ENCODE data around the gene TBX3.

The TBX3 gene

DNA sequence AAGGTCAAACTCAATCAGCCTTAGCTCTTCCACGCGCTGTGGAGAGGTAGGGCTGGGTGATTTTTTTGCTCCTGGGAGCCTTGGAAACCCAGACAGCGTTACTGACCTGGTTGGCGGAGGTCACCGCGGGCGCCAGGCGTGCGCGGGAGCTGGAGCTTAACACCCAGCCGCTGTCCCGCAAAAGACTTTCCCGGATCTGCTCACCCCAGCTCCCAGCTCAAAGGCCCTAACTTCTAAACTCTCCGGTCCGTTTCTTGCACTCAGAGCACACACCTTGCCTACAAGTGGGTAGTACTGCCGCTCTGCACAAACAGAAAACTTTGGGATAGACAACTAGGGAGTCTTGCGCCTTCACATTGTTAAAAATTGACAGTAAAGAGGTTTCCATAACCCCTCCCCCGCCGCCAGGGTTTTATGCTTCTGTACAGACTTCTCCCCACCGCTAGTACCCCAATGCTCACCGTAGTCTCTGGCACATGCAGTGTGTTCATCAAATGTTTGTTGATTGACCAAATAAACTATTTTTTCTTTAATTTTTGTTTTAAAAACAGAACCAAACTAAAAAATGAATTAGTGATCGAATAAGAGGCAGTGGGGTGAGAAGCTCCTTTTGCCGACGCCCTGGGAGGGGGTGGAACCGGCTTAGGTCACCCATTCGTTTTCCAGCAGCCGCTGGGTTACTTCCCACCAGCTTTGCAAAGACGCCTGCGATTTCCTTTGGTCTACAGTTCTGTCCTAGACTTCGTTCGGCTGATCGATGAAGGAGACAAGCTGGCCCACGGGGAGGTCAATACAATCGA, 12.7 kb upstream of the TBX3 start:
- Histone ChIP-seq H3K4me3 (ENCODE audit: extremely low read depth, insufficient read depth, low read length, poor library complexity, severe bottlenecking) (no peak overlapping the region), H3K27ac (ENCODE audit: low read depth, low read length, severe bottlenecking) (no peak overlapping the region)

GRCh38 chr12:114695305-114695592, 11.3 kb upstream of the TBX3 start:
- peaks cover 19% of the 10 kb centered on the region for H3K4me1 ChIP-seq (ENCODE audit: control insufficient read depth, insufficient read depth, low read length, poor library complexity, severe bottlenecking)
- H3K36me3 ChIP-seq (ENCODE audit: control insufficient read depth, insufficient read depth, low read length), result no peaks in the 10 kb centered on the region
- H3K4me3 ChIP-seq (ENCODE audit: extremely low read depth, insufficient read depth, low read length, poor library complexity, severe bottlenecking), result no peak overlapping the region
- no peaks in the 10 kb centered on the region for H3K9me3 ChIP-seq (ENCODE audit: control insufficient read depth, low read length)
- no peak overlapping the region for H3K27ac ChIP-seq (ENCODE audit: low read depth, low read length, severe bottlenecking)
- WGBS, 2 experiments (ENCODE audit: insufficient coverage in 2 of 2), result 10 to 29% methylated on average over 3 of the region's 3 CpGs

More for the DNA sequence above, 12.7 kb upstream of the TBX3 start:
- Histone ChIP-seq H3K9me3 (ENCODE audit: control insufficient read depth, low read length) (no peaks in the 10 kb centered on the region), H3K4me1 (ENCODE audit: control insufficient read depth, insufficient read depth, low read length, poor library complexity, severe bottlenecking) (peaks cover 19% of the 10 kb centered on the region), H3K36me3 (ENCODE audit: control insufficient read depth, insufficient read depth, low read length) (no peaks in the 10 kb centered on the region)
- WGBS, 2 experiments (ENCODE audit: insufficient coverage in 2 of 2), result 1 to 4% methylated on average over 27 to 28 of the region's 34 CpGs

DNA sequence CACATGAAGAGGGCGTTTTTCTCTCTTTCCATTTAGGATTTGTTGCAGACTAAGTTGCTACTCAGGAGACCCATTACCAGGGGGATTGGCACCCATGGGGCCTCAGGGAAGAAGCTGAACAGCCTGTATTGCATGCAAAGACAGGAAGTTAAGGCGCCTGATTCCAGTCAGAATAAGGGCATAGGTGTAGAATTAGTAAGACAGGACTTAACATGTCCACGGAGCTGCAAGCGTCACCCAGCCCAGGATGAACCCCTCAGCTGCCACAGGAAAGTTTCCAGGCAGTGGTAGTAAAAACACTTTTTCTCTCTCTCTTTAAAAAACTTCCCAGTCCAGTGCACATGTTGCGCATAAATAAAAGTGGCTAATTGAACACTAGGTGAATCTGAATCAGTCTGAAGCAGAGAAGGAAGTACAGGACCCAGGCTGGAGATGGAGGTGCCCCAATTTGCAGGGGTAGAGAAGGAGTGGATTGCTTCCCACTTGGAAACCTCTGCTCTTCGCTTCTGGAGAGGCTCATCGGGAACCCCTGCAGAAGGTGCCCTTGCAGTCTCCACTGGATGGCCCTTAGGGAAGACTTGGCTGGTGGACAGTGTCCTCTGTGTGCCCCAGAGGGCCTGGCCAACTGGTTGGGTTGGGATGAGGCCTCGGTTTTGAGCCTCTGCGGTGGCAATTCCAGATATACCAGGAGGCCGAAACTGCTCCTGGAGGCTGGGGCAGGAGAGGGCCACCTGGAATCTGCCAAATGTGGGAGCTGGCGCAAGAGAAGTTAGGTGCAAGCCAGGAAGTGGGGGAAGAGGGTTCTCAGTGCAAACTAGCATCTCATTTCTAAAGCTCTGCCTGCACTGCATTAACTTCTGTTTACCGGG, 10.7 kb upstream of the TBX3 start:
- WGBS, 2 experiments (ENCODE audit: insufficient coverage in 2 of 2), result 24 to 27% methylated on average over 9 of the region's 12 CpGs
- no peak overlapping the region for H3K27ac ChIP-seq (ENCODE audit: low read depth, low read length, severe bottlenecking)
- H3K9me3 ChIP-seq (ENCODE audit: control insufficient read depth, low read length), result no peaks in the 10 kb centered on the region
- no peak overlapping the region for H3K4me3 ChIP-seq (ENCODE audit: extremely low read depth, insufficient read depth, low read length, poor library complexity, severe bottlenecking)
- H3K4me1 ChIP-seq (ENCODE audit: control insufficient read depth, insufficient read depth, low read length, poor library complexity, severe bottlenecking), result peaks cover 19% of the 10 kb centered on the region
- H3K36me3 ChIP-seq (ENCODE audit: control insufficient read depth, insufficient read depth, low read length), result no peaks in the 10 kb centered on the region

DNA sequence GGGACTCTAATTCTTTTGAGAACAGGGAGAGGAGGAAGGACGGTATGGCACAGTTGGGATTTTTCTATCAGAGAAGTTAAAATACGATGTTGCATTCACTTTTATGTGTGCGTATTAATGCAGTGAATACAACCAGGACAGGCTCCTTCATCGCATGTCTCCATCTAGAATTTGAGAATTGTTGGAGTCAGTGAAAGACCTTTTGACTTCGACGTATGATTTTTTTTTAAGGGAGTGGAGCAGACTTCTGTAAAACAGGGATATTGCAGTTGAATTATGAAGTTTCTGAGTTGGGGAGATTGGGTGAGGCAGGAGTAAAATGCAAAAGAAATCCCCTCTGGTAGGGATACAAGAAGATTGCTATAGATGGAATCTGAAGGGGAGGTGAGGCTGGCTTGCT, 9.6 kb upstream of the TBX3 start:
- Histone ChIP-seq H3K9me3 (ENCODE audit: control insufficient read depth, low read length) (no peaks in the 10 kb centered on the region), H3K27ac (ENCODE audit: low read depth, low read length, severe bottlenecking) (no peak overlapping the region), H3K4me1 (ENCODE audit: control insufficient read depth, insufficient read depth, low read length, poor library complexity, severe bottlenecking) (peaks cover 24% of the 10 kb centered on the region), H3K36me3 (ENCODE audit: control insufficient read depth, insufficient read depth, low read length) (no peaks in the 10 kb centered on the region), H3K4me3 (ENCODE audit: extremely low read depth, insufficient read depth, low read length, poor library complexity, severe bottlenecking) (peak overlapping the region; percentile 33)
- WGBS, 2 experiments (ENCODE audit: insufficient coverage in 2 of 2), result 13 to 17% methylated on average over 5 of the region's 6 CpGs

- Histone ChIP-seq H3K9me3 (ENCODE audit: control insufficient read depth, low read length) (no peaks in the 10 kb centered on the region), H3K4me1 (ENCODE audit: control insufficient read depth, insufficient read depth, low read length, poor library complexity, severe bottlenecking) (peaks cover 28% of the 10 kb centered on the region), H3K4me3 (ENCODE audit: extremely low read depth, insufficient read depth, low read length, poor library complexity, severe bottlenecking) (peak overlapping the region; percentile 33), H3K36me3 (ENCODE audit: control insufficient read depth, insufficient read depth, low read length) (no peaks in the 10 kb centered on the region), H3K27ac (ENCODE audit: low read depth, low read length, severe bottlenecking) (no peak overlapping the region)
- WGBS, 2 experiments (ENCODE audit: insufficient coverage in 2 of 2), result 0 to 4% methylated on average over 4 to 8 of the region's 13 CpGs
These were observed 9.1 kb upstream of the TBX3 start for GRCh38 chr12:114693059-114693531.

- H3K4me3 ChIP-seq (ENCODE audit: extremely low read depth, insufficient read depth, low read length, poor library complexity, severe bottlenecking), result peak overlapping the region; percentile 33
- H3K36me3 ChIP-seq (ENCODE audit: control insufficient read depth, insufficient read depth, low read length), result no peaks in the 10 kb centered on the region
- H3K9me3 ChIP-seq (ENCODE audit: control insufficient read depth, low read length), result no peaks in the 10 kb centered on the region
- H3K27ac ChIP-seq (ENCODE audit: low read depth, low read length, severe bottlenecking), result no peak overlapping the region
- H3K4me1 ChIP-seq (ENCODE audit: control insufficient read depth, insufficient read depth, low read length, poor library complexity, severe bottlenecking), result peaks cover 32% of the 10 kb centered on the region
- WGBS, 2 experiments (ENCODE audit: insufficient coverage in 2 of 2), result 0 to 3% methylated on average over 4 to 24 of the region's 62 CpGs
These were observed 8.4 kb upstream of the TBX3 start for GRCh38 chr12:114692186-114693058.

GRCh38 chr12:114691763-114692185, 7.8 kb upstream of the TBX3 start:
- WGBS, 2 experiments (ENCODE audit: insufficient coverage in 2 of 2), result 0% methylated on average over 5 to 8 of the region's 18 CpGs
- H3K9me3 ChIP-seq (ENCODE audit: control insufficient read depth, low read length), result no peaks in the 10 kb centered on the region
- H3K27ac ChIP-seq (ENCODE audit: low read depth, low read length, severe bottlenecking), result no peak overlapping the region
- peaks cover 31% of the 10 kb centered on the region for H3K4me1 ChIP-seq (ENCODE audit: control insufficient read depth, insufficient read depth, low read length, poor library complexity, severe bottlenecking)
- H3K4me3 ChIP-seq (ENCODE audit: extremely low read depth, insufficient read depth, low read length, poor library complexity, severe bottlenecking), result peak overlapping the region; percentile 33
- no peaks in the 10 kb centered on the region for H3K36me3 ChIP-seq (ENCODE audit: control insufficient read depth, insufficient read depth, low read length)

DNA sequence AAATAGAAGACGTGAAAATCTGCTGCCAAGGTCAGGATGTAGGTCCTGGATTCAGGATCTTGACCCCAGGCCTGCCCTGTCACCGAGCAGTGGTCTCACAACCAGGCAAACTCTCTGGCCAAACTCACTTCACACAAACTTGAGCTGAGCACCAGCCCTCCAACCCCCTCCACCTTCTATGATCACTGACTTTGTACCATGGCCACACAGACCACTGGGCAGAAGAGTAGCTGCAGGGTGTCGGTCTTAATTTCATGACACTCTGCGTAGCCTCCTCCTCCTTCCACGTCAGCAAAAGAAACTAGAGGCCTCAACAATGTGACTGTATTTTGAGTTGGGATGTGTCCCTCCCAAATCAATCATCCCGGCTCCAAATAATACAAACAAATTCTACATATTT, 7.2 kb upstream of the TBX3 start:
- H3K4me3 ChIP-seq (ENCODE audit: extremely low read depth, insufficient read depth, low read length, poor library complexity, severe bottlenecking), result no peak overlapping the region
- no peak overlapping the region for H3K27ac ChIP-seq (ENCODE audit: low read depth, low read length, severe bottlenecking)

GRCh38 chr12:114690267-114691135, 6.5 kb upstream of the TBX3 start:
- Histone ChIP-seq H3K9me3 (ENCODE audit: control insufficient read depth, low read length) (no peaks in the 10 kb centered on the region), H3K36me3 (ENCODE audit: control insufficient read depth, insufficient read depth, low read length) (no peaks in the 10 kb centered on the region), H3K4me1 (ENCODE audit: control insufficient read depth, insufficient read depth, low read length, poor library complexity, severe bottlenecking) (peaks cover 43% of the 10 kb centered on the region), H3K4me3 (ENCODE audit: extremely low read depth, insufficient read depth, low read length, poor library complexity, severe bottlenecking) (no peak overlapping the region), H3K27ac (ENCODE audit: low read depth, low read length, severe bottlenecking) (no peak overlapping the region)
- WGBS, 2 experiments (ENCODE audit: insufficient coverage in 2 of 2), result 8% methylated on average over 2 of the region's 8 CpGs; no CpG with 5 or more reads in 1 of the 2 experiments

More for the DNA sequence above, 7.2 kb upstream of the TBX3 start:
- H3K9me3 ChIP-seq (ENCODE audit: control insufficient read depth, low read length), result no peaks in the 10 kb centered on the region
- 13 to 33% methylated on average over 2 to 3 of the region's 6 CpGs for WGBS, 2 experiments (ENCODE audit: insufficient coverage in 2 of 2)
- H3K36me3 ChIP-seq (ENCODE audit: control insufficient read depth, insufficient read depth, low read length), result no peaks in the 10 kb centered on the region
- H3K4me1 ChIP-seq (ENCODE audit: control insufficient read depth, insufficient read depth, low read length, poor library complexity, severe bottlenecking), result peaks cover 37% of the 10 kb centered on the region
